Body of pancreas (tissue), 4 donors: Measurements from ENCODE around the gene SLC27A3. TPM values are rescaled to one million over a fixed set of nuclear protein-coding genes. Genes with fewer than 3 reads are reported as not detected.
A peak's percentile ranks its signal among the peaks of the same experiment; 100 is the strongest.

Source experiments
- ATAC-seq: fragments of 150-250 bp; one replicate; pipeline ENCODE4 v1.9.1; 2016
- DNase-seq, 4 donors: peaks; one replicate each; pipeline ENCODE4 v3.0.0-alpha.2; 2019
- H3K27ac ChIP-seq, 4 donors: fragments of 200-600 bp; sonication (generic); 1 replicate in 3 of 4; 2 replicates in 1 of 4; pipeline versions ENCODE4 v1.5.1 to v1.6.1; 2016 to 2019; ENCODE audit warnings: mild to moderate bottlenecking in 1 of 4, mixed read lengths in 1 of 4, moderate library complexity in 1 of 4
- H3K27me3 ChIP-seq, 2 donors: fragments of 200-600 bp; sonication (generic); one replicate each; pipeline ENCODE4 v1.6.0; 2016; ENCODE audit warnings: mild to moderate bottlenecking in 1 of 2
- H3K36me3 ChIP-seq, 2 donors: fragments of 200-600 bp; sonication (generic); replicated peaks in 1 of 2; 2 replicates each; pipeline ENCODE4 v1.5.1; 2016; ENCODE audit warnings: low read depth in 2 of 2; ENCODE audit not compliant: insufficient read depth in 1 of 2
- H3K4me1 ChIP-seq: fragments of 200-600 bp; sonication (generic); one replicate; pipeline ENCODE4 v1.6.0; 2016
- H3K4me3 ChIP-seq, 2 donors: fragments of 200-600 bp; sonication (generic); 1 replicate in 1 of 2; 2 replicates in 1 of 2; pipeline ENCODE4 v1.5.1; 2016 to 2019
- H3K9me3 ChIP-seq, 3 donors: fragments of 200-600 bp; sonication (generic); 1 replicate in 2 of 3; 2 replicates in 1 of 3; pipeline ENCODE4 v1.5.1; 2016
- CTCF ChIP-seq, 7 experiments: fragments of 450-650 bp in 4 of 7; fragments of 200-600 bp in 3 of 7; sonication (generic) in 3 of 7; IDR thresholded peaks; one replicate each; pipeline ENCODE4 v1.5.1; 2016 to 2019; ENCODE audit warnings: antibody characterized with exemption in 7 of 7
- POLR2A ChIP-seq, 3 donors: fragments of 450-650 bp; IDR thresholded peaks; one replicate each; pipeline ENCODE4 v1.6.1; 2016; ENCODE audit warnings: antibody characterized with exemption in 3 of 3, mild to moderate bottlenecking in 2 of 3
- WGBS, 2 donors: methylation state at CpG; one replicate each; pipeline ENCODE4 v1.1.5; 2017; 5-methylcytosine and 5-hydroxymethylcytosine counted together
- intact Hi-C: fragments of 100-400 bp; cut with DNase I; formaldehyde crosslinking; loops from one replicate; pipeline ENCODE4 v1.15.1; 2023
- total RNA-seq, 2 donors: library from RNA; depleted of rRNA; stranded (reverse); fragments of >200 nt; gene quantifications; one replicate each; pipeline ENCODE4 v1.1.0, GENCODE V29; 2016

The SLC27A3 gene
- total RNA-seq = 10 to 100 TPM; 15.0 to 21.1 TPM

- intact Hi-C loops = no loop called here
- peak within 1 kb of the TSS; percentile 65 to 86 (median 78) for H3K27ac ChIP-seq
- peak; percentile 58 for ATAC-seq
- H3K27me3 ChIP-seq = no peaks in the 10 kb centered on the region
- no peak for TF ChIP-seq CTCF (IDR thresholded peaks at IDR 0.05)
- no peak for TF ChIP-seq POLR2A (IDR thresholded peaks at IDR 0.05)
- H3K4me1 ChIP-seq = peaks cover 56% of the 10 kb centered on the region
- peaks cover 0 to 2% of the 10 kb centered on the region in 2 donors for H3K36me3 ChIP-seq
- no peaks in the 10 kb centered on the region for H3K9me3 ChIP-seq
- 4 to 7% methylated on average over 12 to 35 of the region's 35 CpGs for WGBS, 2 donors
- peak; percentile 48 to 71 (median 62) for DNase-seq
- H3K4me3 ChIP-seq = peak within 1 kb of the TSS; percentile 16 to 49
These were observed at the start of gene SLC27A3 for GRCh38 chr1:153774780-153775457. Gene SLC27A3 (plus strand): TSS chr1:153775407. CDS start chr1:153775498, 91 bp downstream.

GRCh38 chr1:153727463-153728304 is 47.5 kb upstream of the SLC27A3 start, which contains the start of gene INTS3:
Gene INTS3 (plus strand): TSS chr1:153728050. CDS start chr1:153728635, 585 bp downstream.
- Histone ChIP-seq H3K36me3 (no peaks in the 10 kb centered on the region), H3K9me3 (no peaks in the 10 kb centered on the region), H3K27ac (peak within 1 kb of the TSS; percentile 79 to 96 (median 94)), H3K4me1 (peaks cover 31% of the 10 kb centered on the region), H3K4me3 (peak within 1 kb of the TSS; percentile 69 to 75), H3K27me3 (no peaks in the 10 kb centered on the region)
- ATAC-seq (peak; percentile 97), DNase-seq (peak; percentile 99 to 100 (median 100))
- intact Hi-C loops = no loop called here
- TF ChIP-seq POLR2A (IDR thresholded peaks at IDR 0.05) = peak; percentile 46 to 83 (median 83)
- peak in 3 of 7 experiments; percentile 11 to 14 (median 14) for TF ChIP-seq CTCF (IDR thresholded peaks at IDR 0.05)
- WGBS, 2 donors = 0% methylated on average over 14 to 46 of the region's 49 CpGs

- no peaks in the 10 kb centered on the region for H3K36me3 ChIP-seq
- peaks cover 35% of the 10 kb centered on the region for H3K4me1 ChIP-seq
- peak overlapping the region; percentile 69 to 75 for H3K4me3 ChIP-seq
- 1% methylated on average over 17 to 19 of the region's 19 CpGs for WGBS, 2 donors
- intact Hi-C loops = no loop called here
- no peaks in the 10 kb centered on the region for H3K9me3 ChIP-seq
- ATAC-seq (peak; percentile 12), DNase-seq (peak; percentile 44 to 81 (median 62))
- peak overlapping the region; percentile 77 to 96 (median 94) for H3K27ac ChIP-seq
- TF ChIP-seq CTCF (IDR thresholded peaks at IDR 0.05) (no peak), POLR2A (IDR thresholded peaks at IDR 0.05) (no peak)
- H3K27me3 ChIP-seq = no peaks in the 10 kb centered on the region
These were observed 46.7 kb upstream of the SLC27A3 start for GRCh38 chr1:153728305-153729066.

GRCh38 chr1:153730468-153730988 is 44.7 kb upstream of the SLC27A3 start:
- no peaks in the 10 kb centered on the region for H3K27me3 ChIP-seq
- no peak for ATAC-seq
- TF ChIP-seq CTCF (IDR thresholded peaks at IDR 0.05) (no peak), POLR2A (IDR thresholded peaks at IDR 0.05) (no peak)
- no peak for DNase-seq
- intact Hi-C loops = no loop called here
- H3K36me3 ChIP-seq = no peaks in the 10 kb centered on the region
- H3K9me3 ChIP-seq = no peaks in the 10 kb centered on the region
- peak overlapping the region in 2 of 4 donors; percentile 94 to 95 for H3K27ac ChIP-seq
- H3K4me1 ChIP-seq = peaks cover 47% of the 10 kb centered on the region
- H3K4me3 ChIP-seq = no peak overlapping the region
- WGBS, 2 donors = 62% methylated on average over 5 of the region's 5 CpGs
